ENCODE results near the gene ALKBH2.
A peak's percentile ranks its signal among the peaks of the same experiment; 100 is the strongest.

The ALKBH2 gene

DNA sequence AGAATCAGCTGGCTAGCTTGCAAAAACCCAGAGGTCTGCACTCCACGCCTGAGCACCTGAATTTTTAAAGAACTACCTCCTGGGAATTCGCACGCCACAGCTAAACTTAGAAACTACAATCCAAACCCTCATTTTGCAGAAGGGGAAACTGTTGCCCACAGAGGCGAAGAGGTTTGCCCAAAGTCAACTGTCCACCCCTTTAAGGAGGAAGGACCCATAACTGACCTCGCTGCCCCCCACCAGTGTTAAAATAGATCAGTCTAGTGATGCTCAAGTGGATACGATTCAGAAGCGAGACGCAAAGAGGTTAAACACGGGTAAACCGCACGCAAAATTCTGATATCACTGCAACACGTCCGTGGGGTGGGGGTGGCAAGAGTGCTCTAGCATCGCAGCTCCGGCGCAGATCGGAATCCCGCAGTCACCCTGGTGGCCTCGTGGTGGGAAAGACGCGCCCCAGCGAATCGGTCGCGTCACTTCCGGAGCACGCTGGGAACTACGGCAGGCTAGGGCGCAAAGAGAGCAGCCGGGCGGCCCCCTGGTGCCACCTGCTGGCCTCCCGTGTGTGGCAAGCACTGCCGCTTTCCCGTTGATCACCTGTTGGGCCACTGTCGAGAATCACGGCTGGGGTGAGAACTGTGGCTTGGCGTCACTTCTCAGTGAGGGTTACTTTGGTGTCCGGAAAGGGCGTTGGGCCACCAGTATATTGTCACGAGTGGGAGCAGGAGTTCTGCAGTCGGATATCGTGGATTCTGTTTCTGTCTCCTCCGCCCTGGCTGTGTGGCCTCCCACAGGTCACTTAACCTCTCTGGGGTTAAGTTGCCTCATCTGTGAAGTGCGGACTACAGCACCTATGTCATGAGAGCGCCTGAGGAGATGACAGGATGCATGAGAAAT is at the start of gene ALKBH2:
ALKBH2 (minus strand) TSS at position 451 of the 897 bp plus-strand sequence. CDS start 686 bp downstream, outside the sequence.
- DNase-seq = peak; percentile 95

DNA sequence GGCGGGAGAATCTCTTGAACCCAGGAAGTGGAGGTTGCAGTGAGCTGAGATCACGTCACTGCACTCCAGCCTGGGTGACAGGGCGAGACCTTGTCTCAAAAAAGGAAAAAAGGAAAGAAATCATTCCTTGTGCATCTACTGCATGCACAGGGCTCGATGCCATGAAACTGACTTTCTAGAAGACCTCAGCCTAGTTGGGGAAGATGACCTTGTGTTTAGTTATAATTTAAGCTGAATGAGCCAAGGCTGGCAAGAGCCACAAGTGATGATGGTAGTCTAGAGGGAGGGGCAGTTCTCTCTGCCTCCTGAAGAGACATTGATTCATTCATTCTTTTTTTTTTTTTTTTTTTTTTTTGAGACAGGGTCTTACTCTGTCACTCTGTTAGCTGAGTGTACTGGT is 47.3 kb upstream of the ALKBH2 start:
- DNase-seq = no peak

DNA sequence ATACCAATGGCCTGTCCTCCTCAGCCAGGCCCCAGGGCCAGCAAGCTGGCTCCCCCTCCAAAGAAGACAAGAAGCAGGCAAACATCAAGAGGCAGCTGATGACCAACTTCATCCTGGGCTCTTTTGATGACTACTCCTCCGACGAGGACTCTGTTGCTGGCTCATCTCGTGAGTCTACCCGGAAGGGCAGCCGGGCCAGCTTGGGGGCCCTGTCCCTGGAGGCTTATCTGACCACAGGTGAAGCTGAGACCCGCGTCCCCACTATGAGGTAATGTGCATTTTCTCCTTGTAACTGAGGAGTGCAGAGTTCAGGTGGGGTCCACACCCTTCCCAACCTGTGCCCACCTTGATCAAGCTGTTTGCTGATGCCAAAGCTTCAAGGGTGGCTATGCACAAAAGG is 46.5 kb upstream of the ALKBH2 start:
- no peak for DNase-seq

DNA sequence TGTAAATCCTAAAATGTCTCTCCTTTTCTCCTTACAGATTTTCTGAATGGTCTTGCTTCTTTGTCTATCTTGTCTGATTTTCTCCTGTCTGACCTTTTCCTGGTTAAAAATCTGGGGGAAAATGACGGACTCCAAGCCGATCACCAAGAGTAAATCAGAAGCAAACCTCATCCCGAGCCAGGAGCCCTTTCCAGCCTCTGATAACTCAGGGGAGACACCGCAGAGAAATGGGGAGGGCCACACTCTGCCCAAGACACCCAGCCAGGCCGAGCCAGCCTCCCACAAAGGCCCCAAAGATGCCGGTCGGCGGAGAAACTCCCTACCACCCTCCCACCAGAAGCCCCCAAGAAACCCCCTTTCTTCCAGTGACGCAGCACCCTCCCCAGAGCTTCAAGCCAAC is 46.1 kb upstream of the ALKBH2 start:
- DNase-seq = no peak

DNA sequence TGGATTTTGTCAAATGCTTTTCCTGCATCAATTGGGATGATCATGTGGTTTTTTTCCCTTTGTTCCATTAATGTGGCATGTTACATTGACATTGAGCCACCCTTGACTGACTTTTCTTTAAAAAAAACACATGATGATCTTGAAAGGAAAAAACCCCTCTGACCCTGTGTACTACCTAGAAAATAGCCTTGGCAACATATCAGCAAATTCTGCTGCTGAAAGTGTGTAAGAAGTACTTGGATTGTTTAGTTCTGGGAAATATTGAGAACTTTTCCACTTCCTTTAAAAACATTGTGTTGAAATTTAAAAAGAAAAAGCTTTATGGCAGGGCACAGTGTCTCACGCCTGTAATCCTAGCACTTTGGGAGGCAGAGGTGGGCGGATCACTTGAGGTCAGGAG is 43.8 kb upstream of the ALKBH2 start:
- no peak for DNase-seq

GRCh38 chr12:109134186-109134917 is 41.1 kb upstream of the ALKBH2 start:
- no peak for DNase-seq

- no peak for DNase-seq
Measured at GRCh38 chr12:109131154-109132050, 38.1 kb upstream of the ALKBH2 start.

DNA sequence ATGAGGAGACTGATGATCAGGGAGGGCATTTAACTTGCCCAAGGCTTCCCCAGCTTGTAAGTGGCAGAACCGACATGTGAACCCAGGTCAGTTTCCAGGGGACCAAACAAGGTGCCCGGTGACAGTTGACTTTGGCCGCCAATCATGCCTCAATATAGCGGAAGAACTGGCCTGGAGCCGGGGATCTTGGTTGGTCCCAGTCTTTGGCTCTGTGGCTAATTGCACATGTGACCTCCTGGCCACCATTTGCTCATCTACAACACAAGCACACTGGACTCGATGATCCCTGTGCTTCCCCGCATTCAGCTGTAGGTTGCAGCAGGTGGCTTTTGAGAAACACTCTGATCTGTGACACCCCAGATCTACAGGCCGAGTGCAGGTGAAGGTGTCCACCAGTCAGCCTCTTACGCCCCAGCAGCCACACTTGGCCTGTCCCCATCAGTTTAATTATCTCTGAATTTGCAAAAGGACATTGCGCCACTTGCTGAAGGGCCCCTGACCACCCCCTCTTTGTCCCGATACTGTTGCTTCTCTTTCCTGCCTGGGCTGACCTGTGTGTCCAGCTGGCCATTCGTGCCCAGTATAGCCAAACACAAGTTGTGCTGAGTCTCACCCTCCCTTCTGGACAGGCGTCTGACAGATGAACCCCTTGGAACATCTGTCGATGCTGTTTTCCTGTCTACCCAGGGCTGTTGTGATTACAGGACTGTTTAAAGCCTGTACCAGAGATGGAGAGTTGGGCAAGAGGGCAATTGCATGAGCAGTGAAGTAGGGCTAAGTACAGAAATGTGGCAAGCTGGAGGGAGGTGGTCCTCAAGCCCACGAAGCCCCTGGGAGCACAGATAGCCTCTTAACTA is 37.3 kb upstream of the ALKBH2 start:
- DNase-seq = no peak

DNA sequence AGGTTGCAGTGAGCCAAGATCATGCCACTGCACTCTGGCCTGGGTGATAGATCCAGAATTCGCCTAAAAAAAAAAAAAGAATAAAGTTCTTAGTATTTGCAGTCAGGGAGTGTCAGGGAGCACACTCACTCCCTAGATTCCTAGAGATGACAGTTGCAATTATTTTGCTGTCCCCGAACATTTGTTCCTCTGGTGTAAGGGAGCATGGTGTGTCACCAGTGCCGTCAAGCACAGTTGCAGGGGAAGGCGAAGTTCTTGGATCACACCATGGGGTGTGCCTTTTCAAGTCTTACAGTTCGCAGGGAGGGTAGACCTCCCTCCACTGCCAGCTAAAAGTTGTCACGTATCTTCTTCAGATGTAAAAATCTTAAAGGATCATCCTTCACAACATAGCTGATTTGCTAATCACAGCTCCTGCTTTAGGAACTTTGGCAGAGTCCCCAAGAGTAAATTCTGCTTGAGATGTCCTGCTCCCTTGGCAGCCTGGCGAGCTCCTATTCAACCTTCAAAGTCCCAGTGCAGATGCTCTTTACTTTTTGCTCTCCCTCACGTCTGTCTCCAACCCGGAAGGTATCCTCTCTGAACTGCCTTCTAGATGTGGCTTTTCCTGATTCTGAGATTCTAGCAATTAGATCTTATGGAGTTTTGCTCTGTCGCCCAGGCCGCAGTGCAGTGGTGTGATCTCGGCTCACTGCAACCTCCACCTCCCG is 34.4 kb upstream of the ALKBH2 start:
- no peak for DNase-seq

GRCh38 chr12:109126784-109127183 is 33.5 kb upstream of the ALKBH2 start:
- DNase-seq = no peak

GRCh38 chr12:109125791-109126190 is 32.5 kb upstream of the ALKBH2 start:
- no peak for DNase-seq

DNA sequence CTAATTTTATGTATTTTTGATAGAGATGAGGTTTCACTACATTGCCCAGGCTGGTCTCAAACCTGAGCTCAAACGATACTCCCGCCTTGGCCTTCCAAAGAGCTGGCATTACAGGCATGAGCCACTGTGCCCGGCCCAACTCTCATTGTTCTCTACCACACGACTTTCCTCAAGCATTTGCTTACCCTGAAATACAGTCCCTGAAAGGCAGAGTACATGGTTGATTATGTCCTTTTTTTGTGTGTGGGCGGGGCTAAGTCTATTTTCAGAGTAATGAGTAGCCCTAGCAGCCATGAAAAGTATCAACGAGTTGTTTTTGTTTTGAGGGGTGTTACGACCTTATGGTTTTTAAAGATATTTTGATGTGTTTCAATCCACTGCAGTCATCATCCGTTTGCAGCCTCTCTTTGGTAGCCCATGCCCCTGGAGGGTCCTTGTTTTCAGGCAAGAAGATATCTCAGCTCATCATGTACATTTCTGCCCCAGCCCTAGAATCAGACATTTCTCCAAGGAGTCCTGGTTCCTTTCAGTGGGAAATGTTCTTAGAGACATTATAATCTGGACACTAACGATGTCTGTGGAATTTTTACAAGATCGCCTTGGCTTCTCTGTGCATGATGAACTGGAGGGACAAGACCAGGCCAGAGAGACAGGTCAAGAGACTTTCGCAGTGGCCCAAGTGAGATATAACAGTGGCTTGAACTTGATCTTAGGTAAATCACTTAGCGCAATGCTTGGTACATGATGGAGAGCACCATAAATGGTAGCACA is 31.8 kb upstream of the ALKBH2 start:
- DNase-seq = no peak

- DNase-seq = no peak
Measured at GRCh38 chr12:109121346-109121880, 28.1 kb upstream of the ALKBH2 start.

- DNase-seq = no peak
Measured at GRCh38 chr12:109120557-109120956, 27.3 kb upstream of the ALKBH2 start.

GRCh38 chr12:109120095-109120494 is 26.8 kb upstream of the ALKBH2 start:
- no peak for DNase-seq

- no peak for DNase-seq
Measured at GRCh38 chr12:109116611-109116949, 23.3 kb upstream of the ALKBH2 start.

DNA sequence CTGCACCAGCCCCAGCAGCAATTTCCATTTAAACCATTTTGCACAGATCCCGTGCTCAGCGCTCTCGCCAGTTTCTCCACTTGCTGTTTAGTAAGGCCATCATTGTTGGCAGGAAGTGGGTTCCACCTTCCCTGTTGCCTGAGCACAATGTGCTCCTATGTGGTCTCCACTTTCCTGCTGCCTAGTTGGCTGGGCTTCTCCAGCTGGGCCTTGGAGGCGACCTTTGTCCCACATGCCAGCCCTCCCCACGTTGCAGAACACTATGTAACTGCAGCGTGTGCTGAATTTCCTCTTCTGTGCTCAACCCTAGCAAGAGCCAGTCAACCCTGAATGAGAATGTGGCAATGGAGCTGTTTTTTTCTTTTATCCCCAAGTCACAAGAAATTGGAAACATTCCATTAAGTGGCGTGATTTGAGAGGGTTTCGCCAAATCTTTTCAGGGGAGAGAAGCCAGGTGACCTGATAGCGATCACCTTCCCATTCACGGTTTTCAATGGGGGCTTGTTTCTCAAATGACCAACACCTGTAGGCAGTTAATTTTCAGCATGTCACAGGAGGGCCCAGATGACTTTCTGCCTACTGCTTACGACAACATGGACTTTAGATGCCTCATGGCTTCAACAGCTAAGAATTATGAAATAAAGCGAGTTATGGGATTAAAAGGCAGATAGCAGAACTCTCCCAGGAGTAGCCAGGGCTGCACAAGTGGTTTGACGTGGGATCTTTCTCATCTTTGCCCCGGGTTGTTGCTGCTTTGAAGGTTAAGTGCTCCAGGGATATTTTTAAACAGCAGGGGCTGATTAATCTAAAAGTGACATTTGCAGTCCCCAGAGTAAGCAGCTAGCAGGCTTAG is 22.7 kb upstream of the ALKBH2 start, which contains the start of gene ACACB:
ACACB (plus strand) TSS at position 830 of the 853 bp plus-strand sequence. CDS start 22,819 bp downstream, outside the sequence.
- DNase-seq = no peak

- DNase-seq = no peak
Measured at GRCh38 chr12:109115404-109115757, 22.1 kb upstream of the ALKBH2 start.

GRCh38 chr12:109114644-109115043 is 21.4 kb upstream of the ALKBH2 start:
- no peak for DNase-seq

Measured in right forelimb (tissue), 1 donor.